ENCODE results near the gene PER2.
"Not testable (repeated sequence)": the region's sequence is repeated elsewhere in the genome, so short reads cannot be mapped to it uniquely, and the experiment has no call there.

The PER2 gene

DNA sequence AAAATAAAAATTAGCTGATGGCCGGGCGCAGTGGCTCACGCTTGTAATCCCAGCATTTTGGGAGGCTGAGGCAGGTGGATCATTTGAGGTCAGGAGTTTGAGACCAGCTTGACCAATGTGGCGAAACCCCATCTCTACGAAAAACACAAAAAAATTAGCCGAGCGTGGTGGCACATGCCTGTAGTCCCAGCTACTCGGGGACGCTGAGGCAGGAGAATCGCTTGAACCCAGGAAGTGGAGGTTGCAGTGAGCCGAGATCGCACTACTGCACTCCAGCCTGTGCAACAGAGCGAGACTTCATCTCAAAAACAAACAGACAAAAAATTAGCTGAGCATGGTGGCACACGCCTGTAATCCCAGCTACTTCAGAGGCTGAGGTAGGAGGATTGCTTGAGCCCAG lies 22.3 kb upstream of the PER2 start:
- in situ Hi-C loops (cut with HindIII; ENCODE audit: low sequenced_read_pairs), result not testable (repeated sequence)

DNA sequence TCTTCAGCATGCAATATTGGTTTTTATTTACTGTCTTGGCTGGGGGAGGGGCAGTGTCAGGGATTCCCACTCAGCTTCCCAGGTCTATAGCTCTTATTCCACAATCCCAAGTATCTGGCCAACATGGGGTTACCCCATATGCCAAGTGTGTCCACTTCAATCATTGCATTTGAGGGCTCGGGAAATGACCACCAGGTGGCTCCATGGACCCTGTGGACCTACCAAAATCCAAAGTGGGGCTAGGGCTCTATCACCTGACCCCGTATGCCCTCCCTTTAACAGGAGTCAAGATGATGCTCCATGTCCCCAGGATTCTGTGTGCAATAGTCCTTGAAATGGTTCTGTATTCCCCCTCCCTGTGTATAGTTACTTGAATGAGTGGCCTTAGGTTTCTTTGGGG lies 19.8 kb upstream of the PER2 start:
- in situ Hi-C loops (cut with HindIII; ENCODE audit: low sequenced_read_pairs), result no loop called here

- in situ Hi-C loops (cut with HindIII; ENCODE audit: low sequenced_read_pairs), result no loop called here
Measured at GRCh38 chr2:238306672-238306998, 18.2 kb upstream of the PER2 start.

GRCh38 chr2:238305965-238306671 lies 17.7 kb upstream of the PER2 start:
- in situ Hi-C loops (cut with HindIII; ENCODE audit: low sequenced_read_pairs), result no loop called here

DNA sequence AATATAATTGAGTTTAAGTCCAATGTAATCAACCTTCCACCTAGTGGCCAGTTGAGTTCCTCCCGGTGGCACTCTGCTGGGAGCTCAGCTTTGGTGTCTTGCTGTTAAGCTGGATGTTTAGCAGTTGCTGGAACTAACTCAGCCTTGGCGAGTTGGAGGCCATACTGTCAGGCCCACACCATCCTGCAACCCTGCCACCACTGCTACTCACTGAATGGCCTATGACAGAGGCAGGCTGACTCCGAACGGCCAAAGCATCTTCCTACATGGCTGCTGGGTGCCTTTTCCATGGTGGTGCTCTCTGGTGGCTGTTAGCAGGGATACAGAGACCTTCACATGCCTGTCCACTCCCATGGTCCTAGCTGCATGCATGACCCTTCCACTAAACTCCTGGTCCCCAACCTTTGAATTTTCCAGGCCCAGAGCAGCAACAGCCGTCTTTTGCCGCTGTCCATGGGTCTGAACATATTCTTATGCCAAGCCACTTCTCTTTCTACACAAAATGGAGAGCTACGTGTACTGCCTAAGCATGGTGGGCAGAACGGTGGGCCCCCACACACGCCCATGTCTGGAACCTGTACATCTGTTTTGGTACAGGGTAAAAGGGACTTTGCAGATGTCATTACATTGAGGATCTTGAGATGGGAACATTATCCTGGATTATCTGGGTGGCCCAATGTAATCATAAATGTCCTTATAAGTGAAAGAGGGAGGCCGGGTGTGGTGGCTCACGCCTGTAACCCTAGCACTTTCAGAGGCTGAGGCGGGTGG lies 16.9 kb upstream of the PER2 start:
- in situ Hi-C loops (cut with HindIII; ENCODE audit: low sequenced_read_pairs), result no loop called here

DNA sequence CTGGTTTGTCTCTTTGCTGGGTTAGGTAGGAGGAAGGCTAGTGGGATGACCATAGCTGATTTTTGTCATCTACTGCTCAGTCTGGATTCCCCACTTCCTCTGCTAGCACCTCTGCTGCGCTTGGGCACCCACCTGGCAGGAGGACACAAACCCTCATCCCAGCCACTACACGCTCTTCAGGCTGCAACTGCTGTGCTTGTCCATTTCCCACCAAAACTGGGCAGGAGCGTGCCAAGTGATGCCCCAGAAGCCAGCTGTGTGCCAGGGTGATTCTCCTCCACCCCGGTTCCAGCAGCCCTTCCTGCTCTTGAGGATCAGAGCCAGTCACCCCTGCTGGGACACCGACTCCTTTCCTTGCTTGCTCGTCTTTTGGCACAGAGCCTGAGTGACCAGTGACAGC lies 15.7 kb upstream of the PER2 start:
- in situ Hi-C loops (cut with HindIII; ENCODE audit: low sequenced_read_pairs), result no loop called here

- in situ Hi-C loops (cut with HindIII; ENCODE audit: low sequenced_read_pairs), result no loop called here
Measured at GRCh38 chr2:238302751-238303150, 14.3 kb upstream of the PER2 start.

DNA sequence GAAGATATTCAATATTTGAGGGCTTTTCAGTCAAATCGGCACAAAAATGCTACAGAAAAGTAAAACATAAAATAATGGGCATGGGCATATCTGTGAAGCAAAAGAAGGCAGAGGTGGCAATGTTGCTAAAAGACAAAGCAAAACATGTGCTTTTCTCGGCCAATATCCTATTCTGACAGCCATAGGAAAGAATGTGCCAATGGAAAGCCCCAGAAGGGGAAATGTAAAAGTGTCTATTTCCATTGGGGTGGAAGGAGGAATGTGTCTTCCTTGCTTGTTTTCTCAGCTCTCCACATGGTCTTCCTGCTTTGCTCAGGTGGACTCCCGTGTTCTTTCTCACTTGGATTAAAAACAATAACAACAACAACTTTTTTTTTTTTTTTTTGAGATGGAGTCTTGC lies 13.7 kb upstream of the PER2 start:
- in situ Hi-C loops (cut with HindIII; ENCODE audit: low sequenced_read_pairs), result no loop called here

DNA sequence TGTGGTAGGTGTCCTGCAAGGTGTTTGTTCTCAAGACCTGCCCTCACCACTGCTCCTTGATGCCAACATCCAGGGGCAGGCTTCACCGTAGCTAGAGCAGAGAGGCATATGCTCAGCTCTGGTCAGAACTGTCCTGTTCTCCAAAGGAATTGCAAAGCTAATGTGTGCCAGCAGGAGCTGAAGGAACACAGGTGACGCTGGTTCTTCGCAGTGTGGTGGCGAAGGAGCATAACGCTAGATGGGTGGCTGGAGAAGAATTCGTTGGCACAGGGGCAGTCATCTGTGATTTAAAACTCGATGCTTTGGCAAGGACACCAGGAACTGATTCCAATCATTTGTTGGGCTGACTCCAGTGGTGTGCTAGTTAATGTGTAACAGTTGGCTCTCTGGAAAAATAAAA lies 11.4 kb upstream of the PER2 start:
- in situ Hi-C loops (cut with HindIII; ENCODE audit: low sequenced_read_pairs), result no loop called here

GRCh38 chr2:238296638-238297457 lies 8.4 kb upstream of the PER2 start:
- in situ Hi-C loops (cut with HindIII; ENCODE audit: low sequenced_read_pairs), result no loop called here

- in situ Hi-C loops (cut with HindIII; ENCODE audit: low sequenced_read_pairs), result no loop called here
Measured at GRCh38 chr2:238295144-238296112, 7.0 kb upstream of the PER2 start.

- in situ Hi-C loops (cut with HindIII; ENCODE audit: low sequenced_read_pairs), result no loop called here
Measured at GRCh38 chr2:238294393-238295143, 6.2 kb upstream of the PER2 start.

DNA sequence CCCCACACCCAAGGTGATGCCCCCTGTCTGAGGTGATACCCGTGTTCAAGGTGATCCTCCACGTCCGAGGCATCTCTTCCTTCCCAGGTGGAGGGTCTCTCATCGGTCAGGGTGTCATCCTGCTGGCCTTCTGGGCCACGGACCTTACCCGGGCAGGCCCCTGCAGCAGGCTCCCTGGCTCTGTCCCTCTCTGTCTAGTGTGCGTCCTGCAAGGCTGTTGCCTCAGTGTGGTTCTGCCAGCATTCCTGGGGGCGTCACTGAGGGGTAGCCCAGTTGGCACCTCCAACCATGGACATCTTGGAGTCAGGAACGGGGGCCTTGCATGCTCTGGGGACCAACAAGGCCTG lies 5.6 kb upstream of the PER2 start:
- in situ Hi-C loops (cut with HindIII; ENCODE audit: low sequenced_read_pairs), result no loop called here

DNA sequence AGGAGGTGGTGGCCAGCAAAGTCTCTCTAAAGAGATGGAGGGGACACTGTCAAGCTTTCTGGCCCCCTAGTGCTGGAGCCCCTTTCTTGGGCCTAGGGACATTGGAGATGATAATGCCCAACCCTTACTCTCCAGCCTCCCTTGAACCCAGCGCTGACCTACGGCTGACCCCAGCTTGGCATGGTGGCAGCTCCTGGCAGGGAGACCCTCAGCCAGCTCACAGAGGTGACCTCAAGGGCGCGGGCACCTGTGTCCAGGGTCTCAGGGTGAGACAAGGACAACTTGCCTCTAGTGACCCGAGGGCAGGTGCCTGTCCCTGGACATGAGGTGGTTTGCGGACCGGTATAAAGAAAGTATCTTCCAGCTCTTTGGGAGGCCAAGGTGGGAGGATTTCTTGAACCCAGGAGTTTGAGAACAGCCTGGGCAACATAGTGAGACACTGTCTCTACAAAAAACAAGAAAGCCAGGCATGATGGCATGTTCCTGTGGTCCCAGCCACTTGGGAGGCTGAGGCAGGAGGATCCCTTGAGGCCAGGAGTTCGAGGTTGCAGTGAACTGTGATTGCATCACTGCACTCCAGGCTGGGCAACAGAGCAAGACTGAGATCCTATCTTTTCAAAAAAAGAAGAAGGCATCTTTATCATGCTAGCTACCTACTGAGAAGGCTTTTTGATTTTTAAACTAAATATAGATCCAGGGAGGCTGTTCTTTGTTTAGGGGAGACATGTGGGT lies 3.3 kb upstream of the PER2 start:
- in situ Hi-C loops (cut with HindIII; ENCODE audit: low sequenced_read_pairs), result no loop called here

DNA sequence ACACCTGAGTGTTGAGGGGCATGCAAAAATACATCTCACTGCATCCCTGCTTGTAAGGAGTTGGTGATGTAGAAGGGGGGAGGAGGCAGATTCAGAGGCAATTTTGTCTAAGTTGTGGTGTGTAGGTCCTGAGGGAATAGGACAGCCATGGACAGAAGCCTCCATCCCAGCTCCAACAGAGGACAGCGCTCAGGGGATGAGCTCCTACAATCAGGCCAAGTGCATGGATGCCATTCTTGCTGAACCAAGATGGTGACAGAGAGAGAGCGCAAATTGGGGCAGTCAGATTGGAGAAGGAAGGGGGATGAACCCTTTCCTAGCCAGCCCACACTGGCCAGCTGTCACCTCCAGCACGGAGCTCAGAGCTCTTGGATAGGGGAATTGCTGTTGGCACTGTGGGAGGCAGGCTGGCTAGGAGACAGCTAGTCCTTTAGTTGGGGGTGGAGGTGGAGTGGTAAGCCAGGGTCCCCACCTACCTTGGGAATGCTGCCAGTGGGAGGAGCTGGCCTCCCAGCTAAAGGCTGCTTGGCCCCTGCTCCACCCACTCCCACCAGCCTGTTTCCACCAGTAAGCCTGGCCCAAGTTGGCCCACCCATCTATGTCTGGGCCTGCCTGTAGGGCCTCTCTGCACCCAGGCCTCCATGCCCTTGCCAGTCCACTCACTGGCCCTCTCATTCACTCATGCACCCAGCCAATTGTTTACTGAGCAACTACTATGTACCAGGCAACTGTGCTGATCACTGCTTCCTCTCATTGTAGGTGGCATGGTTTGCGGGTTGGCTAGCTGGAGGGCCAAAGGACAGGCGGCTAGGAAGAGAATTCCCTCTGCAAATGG lies 2.5 kb upstream of the PER2 start:
- in situ Hi-C loops (cut with HindIII; ENCODE audit: low sequenced_read_pairs), result no loop called here

- in situ Hi-C loops (cut with HindIII; ENCODE audit: low sequenced_read_pairs), result no loop called here
Measured at GRCh38 chr2:238290091-238290509, 1.7 kb upstream of the PER2 start.

DNA sequence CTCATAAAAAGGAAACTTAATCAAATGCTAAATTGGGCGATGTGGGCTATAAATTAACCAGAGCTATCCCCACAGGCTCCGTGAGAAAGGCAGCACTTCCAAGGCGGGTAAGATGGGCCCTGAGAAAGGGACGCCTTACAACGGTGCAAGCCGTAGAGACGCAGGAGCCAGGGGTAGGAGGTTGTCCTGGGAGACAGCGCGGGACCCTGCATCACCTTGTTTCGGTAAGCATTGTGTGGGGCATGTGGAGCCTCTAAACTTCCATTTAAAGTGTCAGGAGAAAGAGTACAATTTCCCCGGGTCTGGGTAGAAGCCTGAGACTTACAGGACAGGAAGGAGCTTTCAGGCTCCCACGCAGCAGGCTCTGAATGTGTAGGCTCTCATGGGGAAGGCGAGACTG lies 1.2 kb upstream of the PER2 start:
- in situ Hi-C loops (cut with HindIII; ENCODE audit: low sequenced_read_pairs), result no loop called here

All from DLD1 (cell line).